Heart right ventricle (tissue), 16 donors: ENCODE results near the gene VMO1. TPM values are rescaled to one million over a fixed set of nuclear protein-coding genes. Genes with fewer than 3 reads are reported as not detected.

Experiments
- ATAC-seq, 8 donors: fragments of 200-7000 bp; cut with Tn5 transposase; one replicate each; pipeline ENCODE4 v1.9.1; 2020; ENCODE audit warnings: mild to moderate bottlenecking in 8 of 8, moderate library complexity in 8 of 8, moderate number of reproducible peaks in 1 of 8
- DNase-seq, 2 donors: peaks; one replicate each; pipeline ENCODE4 v3.0.0-alpha.2; 2020
- H3K27ac ChIP-seq, 10 donors: fragments of 200-600 bp; sonication (generic) in 2 of 10; one replicate each; pipeline versions ENCODE4 v1.5.0 to v1.8.0; 2020 to 2022; ENCODE audit warnings: mild to moderate bottlenecking in 3 of 10
- H3K27me3 ChIP-seq, 7 donors: fragments of 200-600 bp; one replicate each; pipeline ENCODE4 v1.8.0; 2021 to 2022; ENCODE audit warnings: mild to moderate bottlenecking in 2 of 7
- H3K36me3 ChIP-seq, 9 donors: fragments of 200-600 bp; sonication (generic) in 1 of 9; one replicate each; pipeline versions ENCODE4 v1.5.0 to v1.8.0; 2020 to 2022; ENCODE audit warnings: mild to moderate bottlenecking in 2 of 9
- H3K4me1 ChIP-seq, 9 donors: fragments of 200-600 bp; sonication (generic) in 1 of 9; one replicate each; pipeline versions ENCODE4 v1.5.0 to v1.8.0; 2020 to 2022; ENCODE audit warnings: mild to moderate bottlenecking in 4 of 9
- H3K4me3 ChIP-seq, 10 donors: fragments of 200-600 bp; sonication (generic) in 2 of 10; one replicate each; pipeline versions ENCODE4 v1.5.0 to v1.8.0; 2020 to 2022; ENCODE audit warnings: mild to moderate bottlenecking in 7 of 10, moderate library complexity in 2 of 10
- H3K9me3 ChIP-seq, 11 donors: fragments of 200-600 bp in 10 of 11; sonication (generic) in 2 of 11; one replicate each; pipeline versions ENCODE4 v1.5.0 to v1.8.0; 2013 to 2022; ENCODE audit warnings: mild to moderate bottlenecking in 2 of 11, control low read depth in 1 of 11, moderate library complexity in 1 of 11
- CTCF ChIP-seq, 9 donors: fragments of 200-600 bp; sonication (generic) in 2 of 9; IDR thresholded peaks; one replicate each; pipeline versions ENCODE4 v1.5.0 to v1.8.0; 2021 to 2022; ENCODE audit warnings: antibody characterized with exemption in 9 of 9, mild to moderate bottlenecking in 5 of 9, moderate library complexity in 1 of 9
- WGBS, 2 donors: extraction: QIAGEN DNeasy Blood & Tissue Kit; methylation state at CpG; one replicate each; pipeline ENCODE4 v1.1.7; 2013; ENCODE audit warnings: inconsistent platforms in 1 of 2; 5-methylcytosine and 5-hydroxymethylcytosine counted together
- intact Hi-C, 10 donors: fragments of 100-400 bp; cut with DNase I; formaldehyde crosslinking; loops; one replicate each; pipeline versions ENCODE4 v1.11.1 to v1.14.2; 2022
- polyA plus RNA-seq, 2 donors: library from polyadenylated mRNA; stranded (reverse); fragments of 200-250 nt; gene quantifications; one replicate each; pipeline ENCODE4 v1.2.3, GENCODE V29; 2013
- total RNA-seq, 10 donors: library from RNA; stranded (reverse); fragmentation: NEBNext Ultra II Directional in 3 of 10; extraction: Animal tissue kit (Norgen Biotek cat#: 25700) in 3 of 10; gene quantifications; one replicate each; pipeline versions ENCODE4 v1.2.1 to v1.2.4, GENCODE V29; 2021 to 2023
- donor health status: Arrhythmogenic right ventricular cardiomyopathy.
- donor health status: ischemic (EF 13 %, LVEDD 7.1; RV severe dilation, severe dysfunction).
- donor health status: healthy with polysubstance abuse.
- donor health status: DM: no; HTN: yes; CAD: no.
- donor health status: DM: no; HTN: no; CAD: no.
- donor health status: ischemic (EF 25% LVEDD 6.9; RV normal size, moderate dysfunction).
- donor health status: ischemic (EF 25% LVEDD 5.7; RV mildly dilated, moderate dysfunction).
- donor health status: healthy.
- donor health status: DM: yes; HTN: yes; CAD: no.
- donor health status: Ischemic cardiomyopathy.
- donor health status: ischemic (EF 35%, LVEDD 5.7; RV mildly dilated, moderate dysfunction).
- donor health status: nonischemic (EF 11% LVEDD 7.7; RV severe dilation, severe dysfunction).
- donor health status: DM: yes; HTN: yes; CAD: no.
- donor health status: PGD.
- donor health status: ischemic (EF 29% LVEDD 5.4; RV normal size, mild dysfunction).
- donor health status: nonischemic (EF 23%, LVEDD 6.1; RV moderate dilation, normal function).

Gene VMO1
- total and polyA plus RNA-seq, 12 donors = 0.38 to 2.1 (median 0.64) TPM; not detected in 2

GRCh38 chr17:4822835-4823234 is 36.7 kb upstream of the VMO1 start:
- WGBS, 2 donors = 80 to 92% methylated on average over 3 of the region's 3 CpGs
- H3K36me3 ChIP-seq = peaks cover 0 to 59% (median 11%) of the 10 kb centered on the region in 9 donors
- H3K27me3 ChIP-seq = no peaks in the 10 kb centered on the region
- H3K4me3 ChIP-seq = no peak overlapping the region
- TF ChIP-seq CTCF (IDR thresholded peaks at IDR 0.05) = no peak
- intact Hi-C loops = no loop called here
- peak in 1 of 8 donors; percentile 8 for ATAC-seq
- no peaks in the 10 kb centered on the region for H3K9me3 ChIP-seq
- no peak overlapping the region for H3K27ac ChIP-seq
- no peak for DNase-seq
- no peaks in the 10 kb centered on the region for H3K4me1 ChIP-seq

DNA sequence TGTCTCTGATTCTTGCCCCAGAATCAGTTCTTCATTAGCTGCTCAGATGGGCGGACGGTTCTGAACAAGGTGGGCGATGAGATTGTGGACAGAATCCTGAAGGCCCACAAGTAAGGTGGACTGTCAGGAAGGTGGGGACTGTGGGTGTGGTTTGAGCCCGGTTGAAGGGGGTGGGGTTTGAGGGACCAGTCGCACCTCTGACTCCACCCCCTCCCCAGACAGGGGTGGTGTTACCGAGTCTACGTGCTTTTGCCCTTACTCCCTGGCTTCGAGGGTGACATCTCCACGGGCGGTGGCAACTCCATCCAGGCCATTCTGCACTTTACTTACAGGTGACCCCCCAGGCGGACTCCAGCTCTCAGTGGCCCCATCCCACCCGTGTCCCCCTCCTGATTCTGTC is 32.1 kb upstream of the VMO1 start:
- no peak for DNase-seq
- intact Hi-C loops = no loop called here
- Histone ChIP-seq H3K4me3 (no peak overlapping the region), H3K36me3 (peaks cover 0 to 92% (median 21%) of the 10 kb centered on the region in 9 donors), H3K9me3 (no peaks in the 10 kb centered on the region), H3K4me1 (no peaks in the 10 kb centered on the region), H3K27ac (no peak overlapping the region), H3K27me3 (no peaks in the 10 kb centered on the region)
- TF ChIP-seq CTCF (IDR thresholded peaks at IDR 0.05) = no peak
- ATAC-seq = peak in 1 of 8 donors; percentile 34
- 82 to 83% methylated on average over 12 of the region's 12 CpGs for WGBS, 2 donors

- Histone ChIP-seq H3K36me3 (peaks cover 0 to 78% (median 21%) of the 10 kb centered on the region in 9 donors), H3K4me1 (peaks cover 0 to 9% (median 0%) of the 10 kb centered on the region in 9 donors), H3K9me3 (no peaks in the 10 kb centered on the region), H3K27me3 (no peaks in the 10 kb centered on the region), H3K27ac (no peak overlapping the region), H3K4me3 (no peak overlapping the region)
- no peak for TF ChIP-seq CTCF (IDR thresholded peaks at IDR 0.05)
- intact Hi-C loops = no loop called here
- DNase-seq (no peak), ATAC-seq (no peak)
- WGBS, 2 donors = 93 to 95% methylated on average over 13 of the region's 13 CpGs
Observed at GRCh38 chr17:4816826-4817225, 30.7 kb upstream of the VMO1 start.

DNA sequence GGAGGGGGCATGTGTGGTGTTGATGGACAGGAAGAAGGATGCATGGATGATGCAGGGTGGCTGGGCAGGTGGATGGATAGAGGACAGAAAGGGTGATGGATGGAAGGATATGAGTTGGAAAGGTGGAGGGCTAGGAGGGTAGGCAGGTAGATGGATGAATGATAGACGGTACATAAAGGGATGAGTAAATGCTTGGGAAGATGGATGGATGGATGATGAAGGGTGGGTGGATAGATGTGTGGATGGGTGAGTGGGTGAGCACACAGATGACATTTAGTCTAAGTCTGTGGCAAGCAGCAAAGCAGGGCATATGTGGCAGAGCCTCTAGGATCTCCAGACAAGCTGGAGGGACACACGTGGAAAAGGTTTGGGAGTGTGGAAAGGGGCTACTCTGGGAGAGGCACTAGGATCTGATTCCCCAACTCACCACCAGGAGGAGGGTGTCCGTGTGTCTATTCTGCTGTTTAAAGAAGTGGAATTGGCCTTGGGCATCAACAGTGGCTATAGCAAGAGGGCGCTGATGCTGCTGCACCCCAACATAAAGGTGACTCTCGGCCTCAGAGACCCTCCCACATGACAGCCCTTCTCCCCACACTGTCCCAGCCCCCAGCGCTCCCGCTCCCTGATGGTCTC is 29.0 kb upstream of the VMO1 start:
- Histone ChIP-seq H3K36me3 (peaks cover 0 to 70% (median 21%) of the 10 kb centered on the region in 9 donors), H3K9me3 (no peaks in the 10 kb centered on the region), H3K27me3 (no peaks in the 10 kb centered on the region), H3K27ac (no peak overlapping the region), H3K4me3 (no peak overlapping the region), H3K4me1 (peaks cover 0 to 13% (median 0%) of the 10 kb centered on the region in 9 donors)
- intact Hi-C loops = no loop called here
- no peak for DNase-seq
- no peak for ATAC-seq
- WGBS, 2 donors = 85 to 90% methylated on average over 7 of the region's 7 CpGs
- peak in 1 of 9 donors; percentile 21 for TF ChIP-seq CTCF (IDR thresholded peaks at IDR 0.05)
